ENCODE measurements around the gene ZBTB16. TPM values are rescaled to one million over a fixed set of nuclear protein-coding genes. Genes with fewer than 3 reads are reported as not detected.

Gene ZBTB16
- total RNA-seq, 1 donor from 2014 or later, result 160 TPM

DNA sequence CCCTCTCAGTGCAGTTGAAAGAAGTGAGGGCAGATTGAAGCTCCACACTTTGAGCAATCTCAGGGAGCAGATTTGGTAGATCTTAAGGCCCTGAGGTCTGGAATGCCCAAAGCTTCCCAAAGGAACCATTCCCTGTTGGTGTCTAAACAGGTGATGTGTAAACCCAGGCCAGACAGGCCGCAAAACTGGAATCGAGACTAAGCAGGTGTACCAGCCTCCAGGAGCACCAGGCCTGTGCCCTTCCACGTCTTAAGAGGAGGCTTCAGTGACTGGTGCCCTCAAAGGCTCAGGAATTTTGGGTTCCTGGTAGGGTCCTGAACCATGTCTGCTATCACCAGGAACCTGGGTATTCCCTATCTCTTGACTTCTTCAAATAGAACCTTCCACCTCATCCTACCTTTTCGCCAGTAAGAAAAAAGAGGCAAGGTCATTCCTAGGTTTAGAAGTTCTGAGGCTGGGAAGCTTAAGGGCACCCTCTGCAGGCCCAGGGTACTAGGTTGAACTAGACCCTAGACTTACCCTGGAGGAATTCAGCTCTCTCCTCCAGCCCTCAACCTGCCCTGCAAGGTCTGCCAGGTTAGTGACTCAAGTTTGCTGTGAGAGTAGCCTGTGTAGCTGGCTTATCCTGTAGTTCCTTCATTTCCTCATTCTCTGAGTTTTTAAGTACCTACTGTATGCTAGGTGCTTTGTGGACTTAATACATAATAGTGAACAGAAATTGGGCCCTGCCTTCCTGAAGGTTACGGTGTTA is 136.6 kb downstream of the ZBTB16 start:
- ATAC-seq (peak; percentile 8), DNase-seq (ENCODE audit: low spot score) (no peak)

DNA sequence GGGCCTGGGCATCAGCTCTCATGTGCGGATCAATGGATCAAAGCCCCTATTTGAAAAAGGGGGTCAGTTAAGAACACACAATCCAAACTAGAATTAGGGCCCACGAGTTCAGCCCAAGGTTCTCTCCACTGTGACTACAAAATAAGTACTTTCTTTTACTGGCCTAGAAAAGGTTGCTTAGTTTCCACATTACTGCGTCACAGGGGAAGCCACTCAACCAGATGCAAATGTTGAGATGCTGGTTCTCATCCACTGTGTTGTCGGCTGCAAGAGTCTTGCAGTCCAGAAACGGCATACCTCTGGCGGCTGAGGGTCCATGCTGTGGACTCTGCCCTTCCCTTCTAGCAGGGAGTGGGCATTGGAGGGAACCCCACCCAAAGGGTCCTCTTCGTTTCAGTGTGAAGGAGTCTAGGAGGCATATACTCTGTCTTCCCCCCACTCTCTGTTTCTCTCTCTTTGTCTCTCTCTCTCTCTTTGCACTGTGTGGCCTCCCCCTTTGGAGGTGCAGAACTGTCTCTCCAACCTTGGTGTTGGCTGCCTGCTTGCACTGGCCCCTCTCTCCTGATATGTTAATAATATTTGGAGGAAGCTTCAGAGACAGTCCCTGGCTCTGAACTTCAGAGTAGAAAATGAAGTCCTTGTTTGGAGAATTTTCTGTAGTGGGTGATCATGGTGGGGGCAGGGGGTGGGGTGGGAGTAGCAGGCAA is 137.6 kb downstream of the ZBTB16 start:
- ATAC-seq, result peak; percentile 1

GRCh38 chr11:114197799-114198500 is 138.4 kb downstream of the ZBTB16 start:
- peak; percentile 61 for DNase-seq (ENCODE audit: low spot score)
- ATAC-seq, result peak; percentile 54

More for the DNA sequence above, 137.6 kb downstream of the ZBTB16 start:
- DNase-seq (ENCODE audit: low spot score), result no peak

- DNase-seq (ENCODE audit: low spot score) (no peak), ATAC-seq (no peak)
These were observed 139.5 kb downstream of the ZBTB16 start for GRCh38 chr11:114199051-114199450.

DNA sequence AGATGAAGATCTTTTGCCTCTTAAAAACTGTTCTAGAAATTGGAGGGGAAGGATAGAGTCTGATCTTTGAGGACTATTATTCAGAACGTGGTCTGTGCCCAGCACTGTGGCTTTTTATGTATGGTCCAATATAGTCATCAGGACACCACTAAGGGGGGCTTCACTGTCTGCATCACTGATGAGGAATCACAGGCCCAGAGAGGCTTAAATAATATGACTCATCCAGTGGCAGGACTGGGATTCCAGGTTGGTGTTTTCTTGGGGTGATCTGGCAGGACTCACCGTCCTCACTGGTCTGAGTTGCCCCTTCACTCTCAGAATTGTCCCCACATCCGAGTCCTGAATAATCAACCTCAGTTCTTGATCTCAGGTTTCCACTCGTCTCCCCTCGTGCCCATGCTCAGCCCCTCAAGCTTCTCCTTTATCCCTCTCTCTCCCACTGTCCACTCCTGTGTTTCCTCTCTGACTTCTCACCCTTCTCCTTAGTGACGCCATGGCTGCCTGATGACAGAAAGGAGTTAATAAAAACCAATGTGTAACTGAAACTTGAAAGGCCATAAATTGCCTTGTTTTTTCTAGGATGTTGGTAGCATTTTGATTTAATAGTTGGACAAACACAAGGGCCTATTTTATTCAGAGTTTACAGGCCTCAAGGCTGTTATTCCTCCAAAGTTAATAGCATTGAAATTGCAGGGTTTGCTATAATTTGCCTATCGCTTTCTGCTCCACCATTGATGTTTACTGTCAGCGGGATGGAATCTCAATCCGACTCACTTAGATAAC is 141.0 kb downstream of the ZBTB16 start:
- ATAC-seq (no peak), DNase-seq (ENCODE audit: low spot score) (no peak)

DNA sequence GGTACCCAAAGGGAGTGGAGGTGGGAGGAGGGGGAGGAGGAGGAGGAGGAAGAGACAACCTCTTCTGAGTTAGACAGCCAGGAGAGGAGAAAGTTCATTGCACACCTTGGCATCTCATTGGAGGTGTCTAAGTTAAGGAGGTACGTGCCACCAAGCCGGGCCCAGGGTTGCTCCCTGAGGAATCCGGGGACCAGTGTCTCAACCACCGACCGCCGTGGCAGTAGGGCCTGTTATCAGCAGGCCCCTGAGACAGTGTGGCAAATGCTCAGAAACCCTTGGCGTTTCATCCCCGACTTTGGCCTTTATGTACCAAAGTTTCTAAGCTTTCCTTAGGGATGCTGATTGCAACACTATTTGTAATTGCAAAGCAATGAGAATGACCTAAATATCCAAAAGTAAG is 141.7 kb downstream of the ZBTB16 start:
- DNase-seq (ENCODE audit: low spot score), result no peak
- no peak for ATAC-seq

- ATAC-seq, result no peak
These were observed 142.6 kb downstream of the ZBTB16 start for GRCh38 chr11:114202011-114202609.

DNA sequence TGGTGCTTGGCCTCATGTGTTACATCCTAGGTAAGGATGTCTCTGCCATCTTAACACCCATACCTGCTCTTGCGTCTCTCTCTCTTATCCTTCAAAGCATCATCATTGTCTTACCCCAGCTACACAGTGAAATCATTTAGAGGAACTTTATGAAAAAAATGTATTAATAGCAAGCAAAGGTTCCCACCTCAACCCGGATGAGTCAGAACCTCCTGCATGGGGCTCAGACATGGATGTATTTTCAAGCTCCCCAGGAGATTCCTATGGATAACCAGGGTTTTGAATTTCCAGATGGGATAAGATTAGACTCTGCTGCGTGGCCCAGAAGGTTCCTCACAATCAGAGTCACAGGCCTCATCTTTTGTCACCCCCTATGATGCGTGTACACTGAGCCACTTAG is 147.6 kb downstream of the ZBTB16 start:
- ATAC-seq (no peak), DNase-seq (ENCODE audit: low spot score) (no peak)

More at GRCh38 chr11:114202011-114202609, 142.6 kb downstream of the ZBTB16 start:
- DNase-seq (ENCODE audit: low spot score), result no peak

DNA sequence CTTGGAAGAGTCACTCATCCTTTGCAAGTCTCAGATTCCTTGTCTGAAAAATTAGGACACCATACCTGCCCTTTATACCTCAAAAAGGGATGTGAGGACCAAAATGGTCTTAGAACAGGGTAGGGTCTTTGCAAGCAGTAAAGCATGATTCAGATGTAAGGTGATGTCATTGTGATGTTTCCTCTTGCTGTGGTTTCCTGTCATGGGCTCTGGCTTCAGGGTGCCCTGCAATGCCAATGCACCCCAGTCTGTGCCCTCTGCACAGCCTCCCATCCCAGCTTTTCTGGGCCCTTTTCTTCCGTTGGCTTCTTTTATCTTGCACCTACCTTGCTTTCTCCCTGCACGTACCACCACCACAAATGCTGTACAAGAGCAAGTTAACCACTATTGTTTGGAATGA is 148.9 kb downstream of the ZBTB16 start:
- ATAC-seq (no peak), DNase-seq (ENCODE audit: low spot score) (no peak)

- DNase-seq (ENCODE audit: low spot score) (no peak), ATAC-seq (peak; percentile 12)
These were observed 149.8 kb downstream of the ZBTB16 start for GRCh38 chr11:114209343-114209742.

GRCh38 chr11:114209904-114210303 is 150.4 kb downstream of the ZBTB16 start:
- DNase-seq (ENCODE audit: low spot score) (peak; percentile 74), ATAC-seq (peak; percentile 85)

DNA sequence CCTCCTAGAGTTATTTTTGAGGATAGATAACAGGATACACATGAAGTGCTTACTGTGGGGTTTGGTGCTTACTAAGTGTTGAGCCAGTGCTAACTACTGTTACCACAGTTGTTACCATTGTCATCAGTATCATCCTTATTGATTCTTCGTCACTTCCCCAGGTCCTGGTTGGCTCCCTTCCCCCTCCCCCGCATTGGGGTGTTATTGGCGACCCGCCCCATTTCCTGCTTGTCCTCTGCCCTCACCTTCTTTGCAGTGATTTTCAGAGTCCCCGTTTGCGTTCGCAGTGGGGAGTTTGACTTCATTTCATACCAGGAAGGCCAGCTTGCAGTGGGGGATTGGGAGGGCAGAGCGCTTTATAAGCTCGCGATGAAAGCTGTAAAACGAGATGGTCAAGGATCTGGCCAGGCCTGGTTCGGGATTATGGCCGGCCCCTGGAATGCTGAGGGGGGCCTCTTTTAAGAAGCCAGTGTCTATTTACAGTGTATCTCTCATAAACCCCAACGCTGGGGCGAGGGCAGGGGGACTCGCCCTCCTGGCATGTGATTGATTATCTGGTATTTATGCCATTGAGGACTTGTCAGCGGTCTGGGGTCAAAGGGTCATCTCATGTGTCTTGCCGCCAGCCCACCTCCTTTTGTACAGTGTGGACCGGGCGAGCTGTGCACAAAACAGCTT is 152.1 kb downstream of the ZBTB16 start:
- no peak for ATAC-seq
- DNase-seq (ENCODE audit: low spot score), result no peak

DNA sequence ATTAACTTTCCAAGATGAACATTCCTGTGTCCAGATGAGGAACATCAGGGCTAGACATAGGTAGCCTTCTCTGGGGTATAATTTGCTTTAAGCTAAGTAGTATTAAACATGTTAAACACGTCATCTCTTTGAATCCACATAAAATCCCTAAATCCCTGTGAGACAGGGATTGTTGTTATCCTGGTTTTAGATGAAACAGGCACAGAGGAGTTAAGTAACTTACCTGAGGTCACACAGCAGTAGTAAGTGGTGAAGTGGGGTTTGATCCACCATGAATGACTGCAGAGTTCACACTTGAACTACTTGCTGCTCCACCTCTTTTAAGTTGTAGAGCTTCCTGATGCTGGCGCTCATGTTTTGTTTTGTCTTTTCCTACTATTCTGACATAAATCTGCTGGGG is 154.1 kb downstream of the ZBTB16 start:
- no peak for DNase-seq (ENCODE audit: low spot score)
- ATAC-seq, result no peak

DNA sequence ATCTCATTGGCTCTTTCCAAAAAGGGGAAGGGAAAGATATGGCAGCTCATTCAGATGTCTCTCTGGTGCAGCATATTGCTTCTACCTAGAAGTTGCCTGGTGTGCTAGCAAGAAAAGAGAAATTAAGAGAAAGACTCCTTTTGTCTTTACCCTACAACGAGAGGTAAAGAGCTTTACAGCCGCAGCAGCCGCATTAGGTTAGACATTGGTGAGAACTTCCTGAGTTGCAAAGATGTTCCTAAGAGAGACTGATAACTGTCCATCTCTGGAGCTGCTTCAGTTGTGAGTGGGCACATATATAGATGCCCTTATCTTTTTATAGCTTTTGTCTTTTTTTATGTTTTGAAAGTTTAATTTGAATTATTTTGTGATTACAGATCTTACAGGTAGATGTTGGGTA is 155.9 kb downstream of the ZBTB16 start:
- ATAC-seq, result no peak
- no peak for DNase-seq (ENCODE audit: low spot score)

DNA sequence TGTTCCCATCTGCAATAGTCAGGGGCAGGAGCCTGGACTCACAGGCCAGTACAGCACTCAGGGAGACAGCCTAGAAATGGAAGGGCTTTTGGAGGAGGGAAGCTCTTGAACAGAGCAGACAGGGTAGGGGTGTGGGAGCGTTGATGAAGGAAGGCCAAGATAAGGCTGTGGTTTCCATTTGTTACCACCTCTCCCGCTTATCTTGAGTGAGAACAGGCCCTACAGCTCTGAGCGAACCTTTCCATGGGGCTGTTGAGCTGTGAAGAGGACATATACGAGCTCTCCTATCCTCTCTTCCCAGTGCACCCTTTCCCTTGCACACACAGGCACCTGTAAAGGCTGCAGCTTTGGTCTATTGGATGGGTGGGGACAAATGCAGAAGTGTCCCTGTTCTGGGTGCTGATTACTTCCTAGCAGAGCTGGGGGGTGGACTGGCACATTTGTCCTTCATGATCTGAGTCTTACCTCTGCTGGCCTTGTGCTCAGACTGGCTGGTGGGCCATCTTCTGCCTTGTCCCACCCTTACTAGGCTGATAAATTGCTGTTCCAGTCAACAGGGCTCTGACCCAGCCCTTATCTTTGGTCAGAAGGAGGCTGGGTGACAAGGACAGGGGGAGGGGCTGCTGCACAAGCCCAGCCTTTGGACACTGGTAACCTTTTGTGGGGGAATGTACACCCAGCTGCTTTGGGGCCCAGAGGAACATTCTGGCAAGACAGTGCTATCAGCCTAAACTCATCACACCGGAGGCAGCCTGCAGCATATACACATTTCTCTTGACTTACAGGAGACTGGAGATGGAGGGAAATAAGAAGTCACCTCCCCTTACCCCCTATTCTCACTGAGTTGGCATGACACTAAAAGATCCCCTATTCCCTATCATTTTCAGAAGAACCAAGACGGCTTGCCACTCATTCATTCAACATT is 156.6 kb downstream of the ZBTB16 start:
- DNase-seq (ENCODE audit: low spot score) (no peak), ATAC-seq (peak; percentile 39)

DNA sequence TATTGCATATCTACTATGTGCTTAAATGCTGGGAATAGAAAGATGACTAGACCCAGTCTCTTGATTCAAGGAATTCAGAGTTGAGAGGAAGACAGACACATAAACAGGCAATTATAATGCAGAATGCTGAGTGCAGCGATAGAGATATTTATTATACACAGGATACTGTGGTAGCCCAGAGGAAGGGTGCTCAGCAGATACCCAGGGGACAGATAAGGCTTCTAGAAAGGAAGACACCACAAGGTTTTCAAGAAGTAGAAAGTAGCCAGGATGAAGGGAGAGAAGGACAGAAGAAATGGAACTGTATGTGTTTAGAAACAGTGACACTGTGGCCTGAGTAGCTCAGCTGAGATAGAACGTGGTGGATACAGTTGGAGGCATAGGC is 157.3 kb downstream of the ZBTB16 start:
- DNase-seq (ENCODE audit: low spot score) (no peak), ATAC-seq (no peak)

- no peak for DNase-seq (ENCODE audit: low spot score)
- ATAC-seq, result no peak
These were observed 159.0 kb downstream of the ZBTB16 start for GRCh38 chr11:114218508-114218907.

DNA sequence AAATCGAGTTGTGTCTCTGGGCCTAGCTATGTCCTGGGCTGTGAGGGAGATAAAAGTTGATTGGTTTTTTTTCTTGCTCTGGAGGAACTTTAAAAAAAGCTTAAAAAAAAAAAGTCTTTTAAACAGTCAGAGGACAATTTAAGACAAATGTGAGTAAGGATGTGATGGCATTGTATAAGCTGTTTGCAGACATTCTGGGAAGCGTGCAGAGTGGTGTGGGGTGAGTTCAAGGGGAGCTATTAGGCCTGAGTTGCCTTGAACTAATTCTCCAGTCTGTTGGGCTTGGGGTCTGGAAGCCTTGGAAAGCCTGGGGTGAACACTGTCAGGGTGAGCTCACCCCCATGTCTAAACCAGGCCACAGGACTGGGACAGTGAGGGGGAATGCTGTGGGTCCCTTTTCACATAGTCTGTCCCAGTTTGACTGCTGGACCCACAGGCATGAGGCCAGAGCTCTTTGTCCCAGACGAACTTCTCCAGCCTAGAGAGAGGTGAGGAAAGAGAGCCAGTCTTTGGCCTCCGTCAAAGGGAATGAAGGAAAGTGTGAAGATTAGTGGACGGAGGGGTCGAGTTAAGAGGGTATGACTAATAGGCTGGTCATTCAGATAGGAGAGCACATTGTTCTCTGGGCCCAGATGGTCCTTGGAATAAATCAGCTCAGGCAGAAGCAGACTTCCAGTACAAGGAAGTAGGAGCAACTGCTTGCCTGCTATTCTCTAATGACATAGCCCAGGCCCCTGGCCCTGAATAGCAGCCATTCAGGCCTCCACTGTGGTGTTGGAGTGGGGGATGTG is 160.2 kb downstream of the ZBTB16 start:
- DNase-seq (ENCODE audit: low spot score), result no peak
- peak; percentile 2 for ATAC-seq
